IMR-90 (cell line): ENCODE data around the gene SMARCA5. TPM values are rescaled to one million over a fixed set of nuclear protein-coding genes. Genes with fewer than 3 reads are reported as not detected.

Source experiments
- ATAC-seq: fragments of 200-7000 bp; cut with Tn5 transposase; 2 replicates; pipeline ENCODE4 v1.9.1; 2020; ENCODE audit warnings: low read depth, mild to moderate bottlenecking, moderate library complexity
- BruUV-seq: library from RNA; stranded (reverse); fragments of 400-500 nt; replicated peaks from 2 replicates; lab custom pipeline; 2021; lab: Mats Ljungman, UMichigan
- CTCF ChIA-PET: fragments of 300-600 bp; formaldehyde crosslinking; extraction: SDS; loops from one replicate; lab custom pipeline; 2021; ENCODE audit warnings: antibody characterized with exemption; lab: Yijun Ruan, JAX
- POLR2A ChIA-PET: fragments of 300-600 bp; sonication (Branson Sonifier 250); formaldehyde crosslinking; loops from one replicate; lab custom pipeline; 2022; ENCODE audit warnings: antibody characterized with exemption; ENCODE audit not compliant: unreplicated experiment; lab: Charles Lee
- DNase-seq: peaks from one replicate; pipeline ENCODE4 v3.0.0; 2013
- H2AFZ ChIP-seq: replicated peaks from 2 replicates; pipeline ENCODE3; 2013; ENCODE audit warnings: low read length, mild to moderate bottlenecking; ENCODE audit not compliant: poor library complexity
- H2AK5ac ChIP-seq: 2 replicates; pipeline ENCODE4 v1.6.1; 2013; ENCODE audit warnings: low read depth, low read length, inconsistent platforms
- H2AK9ac ChIP-seq: replicated peaks from 2 replicates; pipeline ENCODE3; 2013; ENCODE audit warnings: mild to moderate bottlenecking, low read depth, low read length, moderate library complexity; ENCODE audit not compliant: poor library complexity
- H2BK120ac ChIP-seq: 2 replicates; pipeline ENCODE4 v1.6.1; 2013; ENCODE audit warnings: low read depth, low read length, inconsistent platforms
- H2BK15ac ChIP-seq: 3 replicates; pipeline ENCODE4 v1.6.1; 2013; ENCODE audit warnings: low read depth, low read length, inconsistent platforms
- H2BK20ac ChIP-seq: 2 replicates; pipeline ENCODE4 v1.6.1; 2013; ENCODE audit warnings: low read depth, mild to moderate bottlenecking, inconsistent platforms, low read length, moderate library complexity
- H2BK5ac ChIP-seq: 2 replicates; pipeline ENCODE4 v1.6.1; 2013; ENCODE audit warnings: mild to moderate bottlenecking, low read depth, low read length, inconsistent platforms; ENCODE audit not compliant: poor library complexity, severe bottlenecking
- H3K14ac ChIP-seq: replicated peaks from 2 replicates; pipeline ENCODE4 v1.6.1; 2013; ENCODE audit warnings: low read depth, low read length, inconsistent platforms
- H3K18ac ChIP-seq: 2 replicates; pipeline ENCODE4 v1.6.1; 2013; ENCODE audit warnings: low read depth, low read length, control low read depth
- H3K23ac ChIP-seq: 2 replicates; pipeline ENCODE4 v1.6.1; 2013; ENCODE audit warnings: low read depth, low read length, inconsistent platforms
- H3K27ac ChIP-seq: 2 replicates; pipeline ENCODE4 v1.5.1; 2013; ENCODE audit warnings: mild to moderate bottlenecking, control low read depth, low read length; ENCODE audit not compliant: insufficient read depth
- H3K27me3 ChIP-seq: 2 replicates; pipeline ENCODE4 v1.6.1; 2013; ENCODE audit warnings: low read length; ENCODE audit not compliant: control insufficient read depth, insufficient read depth
- H3K36me3 ChIP-seq: 2 replicates; pipeline ENCODE4 v1.6.1; 2013; ENCODE audit warnings: low read length, mixed read lengths; ENCODE audit not compliant: control insufficient read depth, insufficient read depth
- H3K4ac ChIP-seq: 2 replicates; pipeline ENCODE4 v1.6.1; 2013; ENCODE audit warnings: low read depth, low read length, inconsistent platforms
- H3K4me1 ChIP-seq: 2 replicates; pipeline ENCODE4 v1.6.1; 2013; ENCODE audit warnings: low read length, mixed read lengths; ENCODE audit not compliant: control insufficient read depth, insufficient read depth
- H3K4me2 ChIP-seq: 2 replicates; pipeline ENCODE4 v1.6.1; 2013; ENCODE audit warnings: low read depth, mild to moderate bottlenecking, control low read depth, low read length, moderate library complexity
- H3K4me3 ChIP-seq: 2 replicates; pipeline ENCODE4 v1.5.1; 2013; ENCODE audit warnings: low read depth, mild to moderate bottlenecking, control low read depth, low read length, moderate library complexity; ENCODE audit not compliant: insufficient read depth
- H3K56ac ChIP-seq: 2 replicates; pipeline ENCODE4 v1.6.1; 2013; ENCODE audit warnings: low read length, inconsistent platforms; ENCODE audit not compliant: insufficient read depth; ENCODE audit errors: extremely low read depth
- H3K79me1 ChIP-seq, 2 experiments: 2 replicates each; pipeline ENCODE4 v1.6.1; 2013; ENCODE audit warnings: low read length in 2 of 2, inconsistent platforms in 1 of 2, low read depth in 1 of 2
- H3K9ac ChIP-seq: 2 replicates; pipeline ENCODE4 v1.6.1; 2013; ENCODE audit warnings: low read depth, low read length, control low read depth
- H3K9me1 ChIP-seq: 2 replicates; pipeline ENCODE4 v1.6.1; 2013; ENCODE audit warnings: low read length, inconsistent platforms; ENCODE audit not compliant: insufficient read depth
- H3K9me3 ChIP-seq: 2 replicates; pipeline ENCODE4 v1.6.1; 2013; ENCODE audit warnings: low read length; ENCODE audit not compliant: control insufficient read depth, insufficient read depth
- H4K20me1 ChIP-seq: 2 replicates; pipeline ENCODE4 v1.6.1; 2013; ENCODE audit warnings: low read length, inconsistent platforms; ENCODE audit not compliant: insufficient read depth
- H4K5ac ChIP-seq: 2 replicates; pipeline ENCODE4 v1.6.1; 2013; ENCODE audit warnings: mild to moderate bottlenecking, low read depth, low read length, control low read depth
- H4K8ac ChIP-seq, 2 experiments: 2 replicates each; pipeline ENCODE4 v1.6.1; 2013; ENCODE audit warnings: low read depth in 2 of 2, low read length in 2 of 2, control low read depth in 1 of 2, inconsistent platforms in 1 of 2
- H4K91ac ChIP-seq: 2 replicates; pipeline ENCODE4 v1.6.1; 2013; ENCODE audit warnings: low read depth, low read length, inconsistent platforms; ENCODE audit not compliant: insufficient read depth
- CHD1 ChIP-seq: IDR thresholded peaks from 2 replicates; pipeline ENCODE4 v1.6.1; 2012; ENCODE audit warnings: low read depth, low read length, improper control_type of control experiment
- MAFK ChIP-seq: IDR thresholded peaks from 2 replicates; pipeline ENCODE4 v1.6.1; 2012; ENCODE audit warnings: low read depth, low read length, improper control_type of control experiment
- MXI1 ChIP-seq: IDR thresholded peaks from 2 replicates; pipeline ENCODE4 v1.6.1; 2012; ENCODE audit warnings: low read depth, mild to moderate bottlenecking, low read length, moderate library complexity, borderline replicate concordance
- NFE2L2 ChIP-seq: fragments of 150-350 bp; IDR thresholded peaks from 2 replicates; pipeline ENCODE4 v1.6.1; 2016; ENCODE audit warnings: low read depth, mild to moderate bottlenecking, low read length
- POLR2A ChIP-seq: IDR thresholded peaks from 2 replicates; pipeline ENCODE4 v1.6.1; 2012; ENCODE audit warnings: mild to moderate bottlenecking, low read depth, low read length
- RAD21 ChIP-seq: IDR thresholded peaks from 2 replicates; pipeline ENCODE4 v1.6.1; 2012; ENCODE audit warnings: low read length, improper control_type of control experiment
- SMC3 ChIP-seq: fragments of 150-350 bp; IDR thresholded peaks from 2 replicates; pipeline ENCODE4 v1.6.1; 2016; ENCODE audit warnings: low read depth, mild to moderate bottlenecking, antibody characterized with exemption, low read length, moderate library complexity
- dilution Hi-C: fragments of 300-500 bp; cut with HindIII; formaldehyde crosslinking; loops from one replicate; pipeline ENCODE4 v1.14.3; 2018; ENCODE audit warnings: low sequenced_read_pairs; ENCODE audit not compliant: unreplicated experiment
- in situ Hi-C: fragments of 300-500 bp; cut with MboI; formaldehyde crosslinking; loops from 3 replicates; pipeline ENCODE4 v1.14.3; 2019; ENCODE audit warnings: low sequenced_read_pairs, inconsistent platforms, mixed read lengths
- intact Hi-C: fragments of 100-400 bp; cut with micrococcal nuclease; formaldehyde crosslinking; loops from 2 replicates; pipeline ENCODE4 v1.10.0; 2022
- polyA plus RNA-seq, 3 experiments: library from polyadenylated mRNA; depleted of rRNA; stranded (reverse); fragments of >200 nt; gene quantifications; 2 replicates each; pipeline ENCODE4 v1.2.3, GENCODE V29; 2012; ENCODE audit warnings: low replicate concordance in 1 of 3
- total RNA-seq: library from RNA; depleted of rRNA; stranded (reverse); fragments of >200 nt; gene quantifications from 2 replicates; pipeline ENCODE4 v1.2.3, GENCODE V29; 2012

The SMARCA5 gene
- total and polyA plus RNA-seq, 2 of the 4 experiments (the other 2 are of a cell fraction), result 11.5 to 14.7 TPM

GRCh38 chr4:143586080-143586479 lies 72.6 kb downstream of the SMARCA5 start:
- ATAC-seq (peak; percentile 62), DNase-seq (peak; percentile 42)
- no TSS peak for BruUV-seq
- no peak overlapping the region for H2BK5ac ChIP-seq
- H3K23ac ChIP-seq, result no peak overlapping the region
- in situ Hi-C loops, result no loop called here
- H3K27me3 ChIP-seq, result no peaks in the 10 kb centered on the region
- H2AK9ac ChIP-seq, result no peak overlapping the region
- H3K56ac ChIP-seq, result no peak overlapping the region
- ChIA-PET CTCF (no interaction called here), POLR2A (no interaction called here)
- H4K91ac ChIP-seq, result no peak overlapping the region; the same call in 1 of the 2 replicates
- peak overlapping the region; percentile 36; the same call in 1 of the 2 replicates for H4K5ac ChIP-seq
- TF ChIP-seq POLR2A, result no peak
- TF ChIP-seq MXI1, result no peak
- no peak for TF ChIP-seq NFE2L2
- TF ChIP-seq CHD1, result no peak
- TF ChIP-seq RAD21, result no peak
- no peak for TF ChIP-seq MAFK
- TF ChIP-seq SMC3, result no peak
- no peaks in the 10 kb centered on the region for H3K9me3 ChIP-seq
- H2BK15ac ChIP-seq, result no peak overlapping the region
- H3K36me3 ChIP-seq, result no peaks in the 10 kb centered on the region
- no peak overlapping the region for H4K8ac ChIP-seq
- dilution Hi-C loops, result no loop called here
- no peak overlapping the region for H3K27ac ChIP-seq
- H3K9ac ChIP-seq, result no peak overlapping the region
- no peaks in the 10 kb centered on the region for H3K9me1 ChIP-seq
- H2BK20ac ChIP-seq, result no peak overlapping the region
- H3K18ac ChIP-seq, result peak overlapping the region; percentile 35; the same call in 1 of the 2 replicates
- H2AFZ ChIP-seq, result no peak overlapping the region
- peak overlapping the region; percentile 39; the same call in 1 of the 2 replicates for H2BK120ac ChIP-seq
- no peak overlapping the region for H2AK5ac ChIP-seq
- peaks cover 3% of the 10 kb centered on the region; the same call in 1 of the 2 replicates for H3K4me1 ChIP-seq
- H3K4me2 ChIP-seq, result peak overlapping the region; percentile 50; the same call in 1 of the 2 replicates
- no peaks in the 10 kb centered on the region for H4K20me1 ChIP-seq
- no peak overlapping the region for H3K4me3 ChIP-seq
- H3K4ac ChIP-seq, result no peak overlapping the region
- intact Hi-C loops, result no loop called here
- no peaks in the 10 kb centered on the region for H3K79me1 ChIP-seq
- no peak overlapping the region for H3K14ac ChIP-seq
